Liver (tissue), 3 donors: ENCODE measurements around the gene RUFY4.

ENCODE experiments used
- JUND ChIP-seq, 2 donors: IDR thresholded peaks; 2 replicates each; pipeline ENCODE4 v1.6.1; 2016; ENCODE audit warnings: antibody characterized with exemption in 2 of 2
- TF ChIP-seq, protein P1 (sequence below): fragments of 150-350 bp; IDR thresholded peaks from 2 replicates; pipeline ENCODE4 v1.5.1; 2017; ENCODE audit warnings: improper control_type of control experiment, low read depth, low read length; ENCODE audit not compliant: missing input control
- TF ChIP-seq, protein P2 (sequence below): IDR thresholded peaks from 2 replicates; pipeline ENCODE4 v1.6.1; 2016; ENCODE audit warnings: antibody characterized with exemption
- donor health status: healthy.
- donor health status: healthy.

GRCh38 chr2:218138047-218138446 lies 69.0 kb downstream of the RUFY4 start:
- TF ChIP-seq, protein P1, sequence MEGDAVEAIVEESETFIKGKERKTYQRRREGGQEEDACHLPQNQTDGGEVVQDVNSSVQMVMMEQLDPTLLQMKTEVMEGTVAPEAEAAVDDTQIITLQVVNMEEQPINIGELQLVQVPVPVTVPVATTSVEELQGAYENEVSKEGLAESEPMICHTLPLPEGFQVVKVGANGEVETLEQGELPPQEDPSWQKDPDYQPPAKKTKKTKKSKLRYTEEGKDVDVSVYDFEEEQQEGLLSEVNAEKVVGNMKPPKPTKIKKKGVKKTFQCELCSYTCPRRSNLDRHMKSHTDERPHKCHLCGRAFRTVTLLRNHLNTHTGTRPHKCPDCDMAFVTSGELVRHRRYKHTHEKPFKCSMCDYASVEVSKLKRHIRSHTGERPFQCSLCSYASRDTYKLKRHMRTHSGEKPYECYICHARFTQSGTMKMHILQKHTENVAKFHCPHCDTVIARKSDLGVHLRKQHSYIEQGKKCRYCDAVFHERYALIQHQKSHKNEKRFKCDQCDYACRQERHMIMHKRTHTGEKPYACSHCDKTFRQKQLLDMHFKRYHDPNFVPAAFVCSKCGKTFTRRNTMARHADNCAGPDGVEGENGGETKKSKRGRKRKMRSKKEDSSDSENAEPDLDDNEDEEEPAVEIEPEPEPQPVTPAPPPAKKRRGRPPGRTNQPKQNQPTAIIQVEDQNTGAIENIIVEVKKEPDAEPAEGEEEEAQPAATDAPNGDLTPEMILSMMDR, result no peak
- TF ChIP-seq JUND (IDR thresholded peaks at IDR 0.05), result no peak
- TF ChIP-seq, protein P2, sequence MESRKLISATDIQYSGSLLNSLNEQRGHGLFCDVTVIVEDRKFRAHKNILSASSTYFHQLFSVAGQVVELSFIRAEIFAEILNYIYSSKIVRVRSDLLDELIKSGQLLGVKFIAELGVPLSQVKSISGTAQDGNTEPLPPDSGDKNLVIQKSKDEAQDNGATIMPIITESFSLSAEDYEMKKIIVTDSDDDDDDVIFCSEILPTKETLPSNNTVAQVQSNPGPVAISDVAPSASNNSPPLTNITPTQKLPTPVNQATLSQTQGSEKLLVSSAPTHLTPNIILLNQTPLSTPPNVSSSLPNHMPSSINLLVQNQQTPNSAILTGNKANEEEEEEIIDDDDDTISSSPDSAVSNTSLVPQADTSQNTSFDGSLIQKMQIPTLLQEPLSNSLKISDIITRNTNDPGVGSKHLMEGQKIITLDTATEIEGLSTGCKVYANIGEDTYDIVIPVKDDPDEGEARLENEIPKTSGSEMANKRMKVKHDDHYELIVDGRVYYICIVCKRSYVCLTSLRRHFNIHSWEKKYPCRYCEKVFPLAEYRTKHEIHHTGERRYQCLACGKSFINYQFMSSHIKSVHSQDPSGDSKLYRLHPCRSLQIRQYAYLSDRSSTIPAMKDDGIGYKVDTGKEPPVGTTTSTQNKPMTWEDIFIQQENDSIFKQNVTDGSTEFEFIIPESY, result no peak
